Measurements from ENCODE around the gene DMBT1.
A peak's percentile ranks its signal among the peaks of the same experiment; 100 is the strongest.

The DMBT1 gene

GRCh38 chr10:122648599-122649428 is 88.3 kb downstream of the DMBT1 start:
- DNase-seq, result peak; percentile 55

GRCh38 chr10:122649903-122650302 is 89.3 kb downstream of the DMBT1 start:
- no peak for DNase-seq

DNA sequence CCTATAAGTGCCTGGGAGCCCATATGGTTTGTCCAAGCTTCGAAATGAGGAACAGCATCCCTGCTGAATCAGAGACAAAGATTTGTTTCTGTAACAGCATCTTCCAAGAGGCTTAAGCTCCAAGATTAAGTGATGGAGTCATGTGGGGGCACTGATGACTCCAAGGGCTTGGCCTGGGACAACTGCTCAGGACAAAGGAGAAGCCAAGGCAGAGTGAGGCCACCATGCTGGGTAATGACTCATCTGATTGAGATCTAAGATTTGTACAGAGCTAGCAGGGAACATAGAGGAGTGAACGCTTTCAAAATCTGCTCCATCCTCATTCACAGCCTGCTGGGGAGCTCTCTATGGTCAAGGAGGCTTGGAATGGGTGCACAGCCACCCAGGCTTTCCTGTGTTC is 89.8 kb downstream of the DMBT1 start:
- DNase-seq, result no peak

GRCh38 chr10:122655524-122656307 is 95.2 kb downstream of the DMBT1 start:
- no peak for DNase-seq

- DNase-seq, result no peak
Measured at GRCh38 chr10:122656308-122656705, 95.8 kb downstream of the DMBT1 start.

DNA sequence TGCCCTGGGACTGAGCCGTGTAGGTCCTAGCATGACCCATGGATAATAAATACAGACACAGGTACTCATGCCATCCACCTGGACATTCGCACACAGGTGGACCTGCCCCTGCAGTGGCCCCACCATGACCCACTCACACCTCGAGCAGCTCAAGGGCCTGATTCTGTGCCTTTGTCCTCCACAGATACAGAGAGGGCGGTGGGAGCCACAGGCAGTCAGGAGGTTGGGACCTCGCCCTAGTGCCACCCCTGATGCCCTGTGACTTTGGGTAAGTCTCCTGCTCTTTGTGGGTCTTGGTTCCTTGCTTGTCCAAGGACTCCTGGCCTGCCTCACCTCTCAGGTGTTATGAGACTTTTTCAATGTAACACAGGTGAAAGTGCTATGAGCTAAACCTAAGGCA is 96.2 kb downstream of the DMBT1 start:
- no peak for DNase-seq

GRCh38 chr10:122657255-122657654 is 96.7 kb downstream of the DMBT1 start:
- DNase-seq, result no peak

DNA sequence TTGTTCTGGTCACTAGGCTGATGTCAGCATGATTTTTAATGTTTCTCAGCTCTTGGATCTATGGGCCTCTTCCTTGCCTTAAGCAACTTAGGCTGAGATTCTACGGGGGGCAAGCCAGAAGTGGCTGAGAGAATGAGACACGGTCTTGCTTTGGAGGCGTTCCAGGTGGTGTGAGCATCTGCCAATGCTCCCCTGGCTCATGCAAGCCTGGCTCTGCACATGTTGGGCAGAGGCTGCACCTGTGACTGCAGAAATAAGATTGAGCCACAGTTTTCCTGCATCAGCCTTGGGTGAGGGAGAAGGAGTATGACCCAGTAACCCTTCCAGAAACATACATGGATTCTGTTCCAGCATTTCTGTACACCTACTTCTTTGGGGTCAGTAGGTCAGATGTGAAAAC is 97.2 kb downstream of the DMBT1 start:
- no peak for DNase-seq

GRCh38 chr10:122658356-122659049 is 97.9 kb downstream of the DMBT1 start:
- no peak for DNase-seq

DNA sequence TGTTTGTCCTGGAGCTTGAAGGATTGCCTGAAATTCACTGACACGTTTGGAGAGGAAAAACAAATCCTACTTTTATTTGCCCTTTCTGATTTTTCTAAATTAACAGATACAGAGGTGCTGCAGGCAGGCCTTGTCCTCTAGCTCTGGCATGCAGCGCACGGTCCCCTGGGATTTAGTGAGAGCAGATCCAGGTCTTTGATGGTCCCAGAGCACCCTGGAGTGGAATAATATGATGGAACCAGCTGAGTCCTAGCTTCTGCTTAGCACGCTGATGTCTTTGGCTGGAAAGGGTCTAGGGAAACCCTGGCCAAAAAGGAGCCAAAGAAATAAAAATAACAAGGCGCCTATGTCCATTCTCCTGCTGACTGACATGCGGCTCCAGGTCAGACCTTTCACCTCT is 98.6 kb downstream of the DMBT1 start:
- DNase-seq, result no peak

DNA sequence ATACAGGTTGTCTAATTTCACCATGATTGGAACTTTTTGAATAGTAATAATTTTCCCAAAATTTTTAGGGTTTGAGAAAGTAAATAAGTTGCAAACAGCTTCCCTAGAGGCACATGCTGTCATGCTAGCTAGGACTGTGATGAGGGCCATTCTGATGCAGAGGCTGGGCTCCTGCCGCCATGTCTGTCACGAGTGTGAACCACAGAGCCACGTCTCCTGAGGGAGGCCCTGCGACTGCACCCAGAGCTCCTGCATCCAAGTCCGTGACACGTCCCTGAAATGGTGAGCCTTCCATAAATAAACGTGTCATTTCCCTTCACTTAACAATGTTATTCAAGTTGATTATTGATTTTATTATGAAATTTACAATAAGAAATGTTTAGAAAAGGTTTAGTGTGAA is 99.1 kb downstream of the DMBT1 start:
- DNase-seq, result no peak

DNA sequence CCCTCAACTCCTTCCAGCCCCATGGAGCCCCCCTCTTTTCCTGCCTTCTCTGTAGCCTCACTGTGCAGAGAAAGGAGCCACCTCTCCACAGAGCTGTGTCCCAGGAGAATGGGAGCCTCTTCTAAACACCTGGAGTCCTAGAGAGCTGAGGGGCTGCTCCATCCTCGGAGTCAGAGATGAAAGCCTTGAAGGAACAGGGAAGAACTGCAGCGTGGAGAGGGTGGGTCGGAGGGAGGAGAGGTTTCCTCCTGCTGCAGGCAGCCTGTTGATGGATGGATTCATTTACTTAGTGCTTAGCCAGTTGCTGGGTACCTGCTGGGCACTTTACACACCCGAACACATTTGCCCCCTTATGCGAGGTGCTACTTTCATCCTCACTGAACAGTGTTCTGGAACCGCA is 100.1 kb downstream of the DMBT1 start:
- no peak for DNase-seq

DNA sequence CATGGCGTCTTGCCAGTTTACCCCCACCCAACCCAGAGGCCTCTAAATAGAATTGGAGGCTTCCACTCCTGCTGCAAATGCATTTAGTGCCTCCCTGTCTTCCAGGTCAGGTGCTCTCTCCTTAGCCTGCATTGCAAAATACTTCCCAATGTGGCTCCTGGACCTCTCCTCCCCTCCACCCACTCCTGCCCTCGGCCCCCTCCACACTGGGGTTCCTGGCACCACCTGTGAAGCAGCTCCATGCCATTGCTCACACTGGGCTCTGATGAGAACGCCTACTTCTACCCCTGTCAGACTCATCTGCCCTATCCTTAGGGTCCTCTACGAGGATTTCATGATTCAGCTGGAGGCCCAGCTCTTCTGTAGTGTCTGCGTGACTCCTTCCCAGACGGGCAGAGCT is 101.7 kb downstream of the DMBT1 start:
- no peak for DNase-seq

DNA sequence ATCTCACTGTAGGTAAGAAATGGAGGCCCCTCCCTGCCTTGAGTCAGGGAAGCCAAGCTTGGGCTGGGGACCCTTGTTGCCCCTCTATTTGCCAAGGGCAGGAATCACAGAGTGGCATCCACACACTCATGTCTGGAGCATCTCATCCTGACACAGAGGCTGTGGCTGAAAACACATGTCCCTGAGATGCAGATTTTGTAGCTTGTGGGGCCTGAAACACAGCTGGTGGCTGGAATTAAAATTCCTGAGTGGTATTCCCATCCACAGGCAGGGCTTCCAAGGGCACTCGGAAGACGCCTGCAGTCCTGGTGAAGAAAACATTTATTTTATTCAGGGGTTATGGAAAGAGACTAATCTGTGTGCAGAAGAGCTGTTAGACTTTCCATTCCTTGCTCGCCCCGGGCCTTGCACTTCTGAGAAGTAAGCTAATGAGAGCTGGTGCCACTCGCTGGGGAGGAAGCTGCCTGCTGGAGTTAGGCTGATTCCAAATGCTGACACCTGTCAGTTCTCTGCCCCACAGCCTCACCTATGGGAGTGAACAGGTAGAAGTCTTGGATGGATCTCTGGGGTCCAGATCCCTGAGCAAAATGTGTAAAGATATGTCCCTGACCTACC is 103.1 kb downstream of the DMBT1 start:
- no peak for DNase-seq

GRCh38 chr10:122664501-122664900 is 103.9 kb downstream of the DMBT1 start:
- DNase-seq, result no peak

- no peak for DNase-seq
Measured at GRCh38 chr10:122665329-122665860, 104.8 kb downstream of the DMBT1 start.

DNA sequence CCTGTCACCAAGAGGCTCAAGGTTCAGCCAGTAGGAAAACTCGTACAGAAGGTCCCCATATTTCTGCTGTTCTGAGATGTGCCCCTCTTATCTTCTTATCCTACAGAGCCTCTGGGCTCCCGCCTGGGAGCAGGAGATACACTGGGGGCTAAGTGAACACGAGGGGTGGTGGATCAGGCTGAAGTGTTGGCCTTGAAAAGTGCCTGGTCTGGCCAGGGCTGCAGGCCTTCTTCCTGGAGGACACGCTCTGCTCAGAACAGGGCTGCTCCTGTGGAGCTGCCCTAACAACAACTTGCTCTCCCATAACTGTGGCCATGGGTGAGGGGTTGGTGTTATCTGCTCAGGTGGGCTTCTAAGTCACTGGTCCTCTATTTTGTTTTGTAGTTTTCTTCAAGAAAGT is 105.4 kb downstream of the DMBT1 start:
- no peak for DNase-seq

DNA sequence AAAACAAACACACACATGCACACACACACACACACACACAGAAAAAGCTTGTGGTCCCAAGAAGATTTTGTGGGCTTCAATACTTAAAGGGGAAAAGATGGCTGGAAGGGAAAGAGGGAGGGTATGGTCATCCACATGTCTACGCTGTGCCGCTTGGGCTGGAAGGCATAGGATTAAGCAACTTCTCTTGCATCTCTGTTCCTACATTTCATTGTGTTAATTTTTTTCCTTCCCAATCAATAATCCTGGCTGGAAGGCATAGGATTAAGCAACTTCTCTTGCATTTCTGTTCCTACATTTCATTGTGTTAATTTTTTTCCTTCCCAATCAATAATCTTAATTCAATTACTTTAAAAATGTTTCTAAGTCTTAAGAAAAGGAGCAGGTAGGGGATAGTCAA is 108.5 kb downstream of the DMBT1 start:
- no peak for DNase-seq

GRCh38 chr10:122669842-122670241 is 109.3 kb downstream of the DMBT1 start:
- DNase-seq, result no peak

DNA sequence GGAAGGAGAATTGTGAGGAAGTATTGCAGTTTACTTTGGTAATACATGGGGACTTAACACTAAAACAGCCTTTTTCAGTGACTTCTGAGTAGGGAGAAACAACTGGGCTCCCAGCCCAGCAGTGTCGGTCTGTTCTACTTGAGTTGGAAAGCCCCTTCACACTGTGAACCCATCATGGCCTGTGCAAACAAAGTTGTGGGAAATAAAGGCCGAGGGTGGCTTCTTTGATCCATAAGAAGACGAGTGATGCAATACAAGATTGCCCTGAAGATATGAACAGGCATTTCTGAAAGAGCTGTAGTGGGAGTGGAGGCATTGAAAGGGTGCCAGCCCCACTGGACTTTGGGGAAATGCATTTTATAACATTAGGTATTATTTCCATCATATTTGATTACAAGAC is 110.8 kb downstream of the DMBT1 start:
- DNase-seq, result no peak

- no peak for DNase-seq
Measured at GRCh38 chr10:122672655-122673054, 112.1 kb downstream of the DMBT1 start.

DNA sequence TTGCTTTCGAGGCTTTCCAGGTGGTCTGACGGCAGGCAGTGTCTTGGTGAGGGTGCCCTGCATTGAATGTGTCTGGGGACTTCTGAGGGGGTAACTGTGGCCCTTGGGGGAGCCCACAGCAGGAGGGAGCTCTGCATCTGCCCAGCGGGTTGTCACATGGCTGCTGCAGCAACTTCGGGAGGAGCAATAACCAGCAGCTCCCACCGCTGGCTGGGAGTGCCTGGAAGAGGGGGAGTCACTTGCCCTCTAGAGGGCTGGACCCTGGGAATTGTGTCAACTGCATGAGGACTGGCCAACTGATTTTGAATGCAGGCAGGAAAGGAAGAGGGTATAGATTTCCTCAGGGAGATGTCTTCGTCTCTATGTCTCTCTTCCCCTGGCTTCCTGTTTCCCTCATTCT is 112.7 kb downstream of the DMBT1 start:
- no peak for DNase-seq

DNA sequence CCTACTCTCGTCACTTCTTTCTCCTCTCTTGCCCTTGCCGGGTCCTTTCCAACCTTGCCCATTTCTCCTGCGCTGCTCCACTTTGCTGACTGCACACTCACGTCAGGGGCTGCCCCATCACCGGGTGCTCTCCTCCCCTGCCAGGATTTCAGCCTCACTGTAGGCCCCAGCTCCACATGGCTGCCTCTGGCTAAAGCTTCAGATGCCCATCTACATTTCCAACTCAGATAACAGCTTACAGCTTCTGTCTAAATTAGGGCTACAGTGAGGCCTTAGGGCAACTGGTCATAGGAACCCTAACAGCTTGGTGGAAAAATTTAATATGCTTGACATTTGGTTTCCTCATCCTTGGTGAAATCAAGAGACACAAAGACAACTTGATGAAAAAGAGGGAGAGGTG is 113.2 kb downstream of the DMBT1 start:
- DNase-seq, result no peak
